IPS DF 19.7 (cell line): Measurements from ENCODE around the gene ARID1B.

ENCODE experiments used
- DNase-seq: peaks from one replicate; pipeline ENCODE4 v3.0.0-alpha.2; 2013; ENCODE audit warnings: low read depth, low spot score

Gene ARID1B

GRCh38 chr6:157070403-157071107 lies 293.4 kb downstream of the ARID1B start:
- DNase-seq = no peak

- DNase-seq = no peak
These were observed 294.9 kb downstream of the ARID1B start for GRCh38 chr6:157072128-157072527.

GRCh38 chr6:157073596-157073995 lies 296.4 kb downstream of the ARID1B start:
- no peak for DNase-seq

- DNase-seq = no peak
These were observed 297.8 kb downstream of the ARID1B start for GRCh38 chr6:157074969-157075368.

- no peak for DNase-seq
These were observed 298.6 kb downstream of the ARID1B start for GRCh38 chr6:157075549-157076450.

GRCh38 chr6:157076451-157076822 lies 299.3 kb downstream of the ARID1B start:
- DNase-seq = no peak

GRCh38 chr6:157077251-157077650 lies 300.1 kb downstream of the ARID1B start:
- no peak for DNase-seq

- DNase-seq = no peak
These were observed 301.1 kb downstream of the ARID1B start for GRCh38 chr6:157078326-157078725.

GRCh38 chr6:157079277-157079676 lies 302.1 kb downstream of the ARID1B start:
- no peak for DNase-seq

- DNase-seq = no peak
These were observed 302.6 kb downstream of the ARID1B start for GRCh38 chr6:157079771-157080170.

- no peak for DNase-seq
These were observed 303.8 kb downstream of the ARID1B start for GRCh38 chr6:157080986-157081391.

GRCh38 chr6:157083343-157083742 lies 306.2 kb downstream of the ARID1B start:
- no peak for DNase-seq

- DNase-seq = no peak
These were observed 309.5 kb downstream of the ARID1B start for GRCh38 chr6:157086632-157087031.

- DNase-seq = no peak
These were observed 310.8 kb downstream of the ARID1B start for GRCh38 chr6:157087974-157088373.

GRCh38 chr6:157088841-157089240 lies 311.7 kb downstream of the ARID1B start:
- no peak for DNase-seq

GRCh38 chr6:157089258-157089657 lies 312.1 kb downstream of the ARID1B start:
- peak; percentile 88 for DNase-seq

GRCh38 chr6:157089851-157090250 lies 312.7 kb downstream of the ARID1B start:
- peak; percentile 30 for DNase-seq

- peak; percentile 38 for DNase-seq
These were observed 313.6 kb downstream of the ARID1B start for GRCh38 chr6:157090736-157091135.

GRCh38 chr6:157091243-157091642 lies 314.1 kb downstream of the ARID1B start:
- DNase-seq = no peak

- no peak for DNase-seq
These were observed 314.8 kb downstream of the ARID1B start for GRCh38 chr6:157091856-157092460.

GRCh38 chr6:157092736-157093135 lies 315.6 kb downstream of the ARID1B start:
- no peak for DNase-seq

GRCh38 chr6:157093536-157093935 lies 316.4 kb downstream of the ARID1B start:
- DNase-seq = no peak
